Activated naive CD8-positive, alpha-beta T cell (primary cell): ENCODE data around the gene NAV2.

ENCODE experiments used
- H3K27ac Mint-ChIP-seq: one replicate; pipeline ENCODE4 v1.8.0; 2021; ENCODE audit warnings: mixed read lengths
- H3K27me3 Mint-ChIP-seq: one replicate; pipeline ENCODE4 v1.8.0; 2021; ENCODE audit warnings: mixed read lengths
- H3K36me3 Mint-ChIP-seq: one replicate; pipeline ENCODE4 v1.8.0; 2021; ENCODE audit warnings: mixed read lengths
- H3K4me1 Mint-ChIP-seq: one replicate; pipeline ENCODE4 v1.8.0; 2021; ENCODE audit warnings: low read depth, mixed read lengths
- H3K4me3 Mint-ChIP-seq: one replicate; pipeline ENCODE4 v1.8.0; 2021; ENCODE audit warnings: mild to moderate bottlenecking, mixed read lengths
- H3K9me3 Mint-ChIP-seq: one replicate; pipeline ENCODE4 v1.8.0; 2021; ENCODE audit warnings: low read depth, mixed read lengths

Gene NAV2

GRCh38 chr11:19843079-19843478 lies 130.4 kb downstream of the NAV2 start:
- H3K27ac Mint-ChIP-seq: no peak overlapping the region
- no peaks in the 10 kb centered on the region for H3K9me3 Mint-ChIP-seq
- no peaks in the 10 kb centered on the region for H3K36me3 Mint-ChIP-seq
- H3K4me1 Mint-ChIP-seq: no peaks in the 10 kb centered on the region
- no peaks in the 10 kb centered on the region for H3K27me3 Mint-ChIP-seq
- H3K4me3 Mint-ChIP-seq: no peak overlapping the region

- Mint-ChIP-seq H3K27me3 (no peaks in the 10 kb centered on the region), H3K36me3 (no peaks in the 10 kb centered on the region), H3K4me3 (no peak overlapping the region), H3K27ac (no peak overlapping the region), H3K4me1 (no peaks in the 10 kb centered on the region), H3K9me3 (no peaks in the 10 kb centered on the region)
These were observed 131.4 kb downstream of the NAV2 start for GRCh38 chr11:19844012-19844411.

- no peaks in the 10 kb centered on the region for H3K9me3 Mint-ChIP-seq
- H3K27ac Mint-ChIP-seq: no peak overlapping the region
- no peaks in the 10 kb centered on the region for H3K4me1 Mint-ChIP-seq
- H3K36me3 Mint-ChIP-seq: no peaks in the 10 kb centered on the region
- no peaks in the 10 kb centered on the region for H3K27me3 Mint-ChIP-seq
- no peak overlapping the region for H3K4me3 Mint-ChIP-seq
These were observed 132.2 kb downstream of the NAV2 start for GRCh38 chr11:19844806-19845205.

- Mint-ChIP-seq H3K9me3 (no peaks in the 10 kb centered on the region), H3K27ac (no peak overlapping the region), H3K36me3 (no peaks in the 10 kb centered on the region), H3K4me3 (no peak overlapping the region), H3K27me3 (no peaks in the 10 kb centered on the region), H3K4me1 (no peaks in the 10 kb centered on the region)
These were observed 133.0 kb downstream of the NAV2 start for GRCh38 chr11:19845626-19846025.

- H3K27ac Mint-ChIP-seq: no peak overlapping the region
- H3K27me3 Mint-ChIP-seq: no peaks in the 10 kb centered on the region
- H3K9me3 Mint-ChIP-seq: peaks cover 3% of the 10 kb centered on the region
- H3K4me1 Mint-ChIP-seq: no peaks in the 10 kb centered on the region
- H3K36me3 Mint-ChIP-seq: no peaks in the 10 kb centered on the region
- no peak overlapping the region for H3K4me3 Mint-ChIP-seq
These were observed 134.1 kb downstream of the NAV2 start for GRCh38 chr11:19846654-19847305.

- Mint-ChIP-seq H3K27ac (no peak overlapping the region), H3K27me3 (no peaks in the 10 kb centered on the region), H3K4me1 (no peaks in the 10 kb centered on the region), H3K4me3 (no peak overlapping the region), H3K9me3 (peaks cover 4% of the 10 kb centered on the region), H3K36me3 (no peaks in the 10 kb centered on the region)
These were observed 135.6 kb downstream of the NAV2 start for GRCh38 chr11:19848219-19848618.

GRCh38 chr11:19849107-19849789 lies 136.6 kb downstream of the NAV2 start:
- Mint-ChIP-seq H3K27ac (no peak overlapping the region), H3K36me3 (no peaks in the 10 kb centered on the region), H3K4me3 (no peak overlapping the region), H3K4me1 (no peaks in the 10 kb centered on the region), H3K9me3 (peaks cover 4% of the 10 kb centered on the region), H3K27me3 (no peaks in the 10 kb centered on the region)

- peaks cover 4% of the 10 kb centered on the region for H3K9me3 Mint-ChIP-seq
These were observed 137.4 kb downstream of the NAV2 start for GRCh38 chr11:19849947-19850593.

GRCh38 chr11:19852288-19852687 lies 139.7 kb downstream of the NAV2 start:
- H3K4me1 Mint-ChIP-seq: no peaks in the 10 kb centered on the region
- no peaks in the 10 kb centered on the region for H3K36me3 Mint-ChIP-seq
- no peak overlapping the region for H3K4me3 Mint-ChIP-seq
- no peak overlapping the region for H3K27ac Mint-ChIP-seq
- H3K9me3 Mint-ChIP-seq: peaks cover 4% of the 10 kb centered on the region
- H3K27me3 Mint-ChIP-seq: peaks cover 3% of the 10 kb centered on the region

More at GRCh38 chr11:19849947-19850593, 137.4 kb downstream of the NAV2 start:
- Mint-ChIP-seq H3K4me1 (no peaks in the 10 kb centered on the region), H3K27me3 (no peaks in the 10 kb centered on the region), H3K4me3 (no peak overlapping the region), H3K27ac (no peak overlapping the region), H3K36me3 (no peaks in the 10 kb centered on the region)

GRCh38 chr11:19853016-19853415 lies 140.4 kb downstream of the NAV2 start:
- Mint-ChIP-seq H3K9me3 (peaks cover 4% of the 10 kb centered on the region), H3K36me3 (no peaks in the 10 kb centered on the region), H3K4me3 (no peak overlapping the region), H3K4me1 (no peaks in the 10 kb centered on the region), H3K27ac (no peak overlapping the region), H3K27me3 (peaks cover 5% of the 10 kb centered on the region)

- H3K9me3 Mint-ChIP-seq: peaks cover 6% of the 10 kb centered on the region
- no peaks in the 10 kb centered on the region for H3K36me3 Mint-ChIP-seq
- peaks cover 5% of the 10 kb centered on the region for H3K27me3 Mint-ChIP-seq
- no peaks in the 10 kb centered on the region for H3K4me1 Mint-ChIP-seq
- no peak overlapping the region for H3K4me3 Mint-ChIP-seq
- no peak overlapping the region for H3K27ac Mint-ChIP-seq
These were observed 141.3 kb downstream of the NAV2 start for GRCh38 chr11:19853920-19854319.

GRCh38 chr11:19861171-19861570 lies 148.5 kb downstream of the NAV2 start:
- Mint-ChIP-seq H3K9me3 (peaks cover 2% of the 10 kb centered on the region), H3K27ac (no peak overlapping the region), H3K27me3 (peaks cover 6% of the 10 kb centered on the region), H3K36me3 (no peaks in the 10 kb centered on the region), H3K4me1 (no peaks in the 10 kb centered on the region), H3K4me3 (no peak overlapping the region)

- H3K9me3 Mint-ChIP-seq: peaks cover 2% of the 10 kb centered on the region
- peaks cover 5% of the 10 kb centered on the region for H3K27me3 Mint-ChIP-seq
- H3K4me3 Mint-ChIP-seq: no peak overlapping the region
- no peak overlapping the region for H3K27ac Mint-ChIP-seq
- H3K4me1 Mint-ChIP-seq: no peaks in the 10 kb centered on the region
- H3K36me3 Mint-ChIP-seq: no peaks in the 10 kb centered on the region
These were observed 149.5 kb downstream of the NAV2 start for GRCh38 chr11:19862091-19862490.

GRCh38 chr11:19864141-19865140 lies 151.8 kb downstream of the NAV2 start:
- H3K4me1 Mint-ChIP-seq: no peaks in the 10 kb centered on the region
- H3K4me3 Mint-ChIP-seq: no peak overlapping the region

More at GRCh38 chr11:19864141-19865140, 151.8 kb downstream of the NAV2 start:
- H3K9me3 Mint-ChIP-seq: no peaks in the 10 kb centered on the region
- H3K36me3 Mint-ChIP-seq: no peaks in the 10 kb centered on the region
- no peak overlapping the region for H3K27ac Mint-ChIP-seq
- peaks cover 2% of the 10 kb centered on the region for H3K27me3 Mint-ChIP-seq
